IMR-90 (cell line): ENCODE results near the gene TAF1B. TPM values are rescaled to one million over a fixed set of nuclear protein-coding genes. Genes with fewer than 3 reads are reported as not detected.

ENCODE experiments used
- ATAC-seq: fragments of 200-7000 bp; cut with Tn5 transposase; 2 replicates; pipeline ENCODE4 v1.9.1; 2020; ENCODE audit warnings: low read depth, mild to moderate bottlenecking, moderate library complexity
- BruUV-seq: library from RNA; stranded (reverse); fragments of 400-500 nt; replicated peaks from 2 replicates; lab custom pipeline; 2021; lab: Mats Ljungman, UMichigan
- CTCF ChIA-PET: fragments of 300-600 bp; formaldehyde crosslinking; extraction: SDS; loops from one replicate; lab custom pipeline; 2021; ENCODE audit warnings: antibody characterized with exemption; lab: Yijun Ruan, JAX
- POLR2A ChIA-PET: fragments of 300-600 bp; sonication (Branson Sonifier 250); formaldehyde crosslinking; loops from one replicate; lab custom pipeline; 2022; ENCODE audit warnings: antibody characterized with exemption; ENCODE audit not compliant: unreplicated experiment; lab: Charles Lee
- DNase-seq: peaks from one replicate; pipeline ENCODE4 v3.0.0; 2013
- H2AFZ ChIP-seq: replicated peaks from 2 replicates; pipeline ENCODE3; 2013; ENCODE audit warnings: low read length, mild to moderate bottlenecking; ENCODE audit not compliant: poor library complexity
- H2AK5ac ChIP-seq: 2 replicates; pipeline ENCODE4 v1.6.1; 2013; ENCODE audit warnings: low read depth, low read length, inconsistent platforms
- H2AK9ac ChIP-seq: replicated peaks from 2 replicates; pipeline ENCODE3; 2013; ENCODE audit warnings: mild to moderate bottlenecking, low read depth, low read length, moderate library complexity; ENCODE audit not compliant: poor library complexity
- H2BK120ac ChIP-seq: 2 replicates; pipeline ENCODE4 v1.6.1; 2013; ENCODE audit warnings: low read depth, low read length, inconsistent platforms
- H2BK15ac ChIP-seq: 3 replicates; pipeline ENCODE4 v1.6.1; 2013; ENCODE audit warnings: low read depth, low read length, inconsistent platforms
- H2BK20ac ChIP-seq: 2 replicates; pipeline ENCODE4 v1.6.1; 2013; ENCODE audit warnings: low read depth, mild to moderate bottlenecking, inconsistent platforms, low read length, moderate library complexity
- H2BK5ac ChIP-seq: 2 replicates; pipeline ENCODE4 v1.6.1; 2013; ENCODE audit warnings: mild to moderate bottlenecking, low read depth, low read length, inconsistent platforms; ENCODE audit not compliant: poor library complexity, severe bottlenecking
- H3K14ac ChIP-seq: replicated peaks from 2 replicates; pipeline ENCODE4 v1.6.1; 2013; ENCODE audit warnings: low read depth, low read length, inconsistent platforms
- H3K18ac ChIP-seq: 2 replicates; pipeline ENCODE4 v1.6.1; 2013; ENCODE audit warnings: low read depth, low read length, control low read depth
- H3K23ac ChIP-seq: 2 replicates; pipeline ENCODE4 v1.6.1; 2013; ENCODE audit warnings: low read depth, low read length, inconsistent platforms
- H3K27ac ChIP-seq: 2 replicates; pipeline ENCODE4 v1.5.1; 2013; ENCODE audit warnings: mild to moderate bottlenecking, control low read depth, low read length; ENCODE audit not compliant: insufficient read depth
- H3K27me3 ChIP-seq: 2 replicates; pipeline ENCODE4 v1.6.1; 2013; ENCODE audit warnings: low read length; ENCODE audit not compliant: control insufficient read depth, insufficient read depth
- H3K36me3 ChIP-seq: 2 replicates; pipeline ENCODE4 v1.6.1; 2013; ENCODE audit warnings: low read length, mixed read lengths; ENCODE audit not compliant: control insufficient read depth, insufficient read depth
- H3K4ac ChIP-seq: 2 replicates; pipeline ENCODE4 v1.6.1; 2013; ENCODE audit warnings: low read depth, low read length, inconsistent platforms
- H3K4me1 ChIP-seq: 2 replicates; pipeline ENCODE4 v1.6.1; 2013; ENCODE audit warnings: low read length, mixed read lengths; ENCODE audit not compliant: control insufficient read depth, insufficient read depth
- H3K4me2 ChIP-seq: 2 replicates; pipeline ENCODE4 v1.6.1; 2013; ENCODE audit warnings: low read depth, mild to moderate bottlenecking, control low read depth, low read length, moderate library complexity
- H3K4me3 ChIP-seq: 2 replicates; pipeline ENCODE4 v1.5.1; 2013; ENCODE audit warnings: low read depth, mild to moderate bottlenecking, control low read depth, low read length, moderate library complexity; ENCODE audit not compliant: insufficient read depth
- H3K56ac ChIP-seq: 2 replicates; pipeline ENCODE4 v1.6.1; 2013; ENCODE audit warnings: low read length, inconsistent platforms; ENCODE audit not compliant: insufficient read depth; ENCODE audit errors: extremely low read depth
- H3K79me1 ChIP-seq, 2 experiments: 2 replicates each; pipeline ENCODE4 v1.6.1; 2013; ENCODE audit warnings: low read length in 2 of 2, inconsistent platforms in 1 of 2, low read depth in 1 of 2
- H3K9ac ChIP-seq: 2 replicates; pipeline ENCODE4 v1.6.1; 2013; ENCODE audit warnings: low read depth, low read length, control low read depth
- H3K9me1 ChIP-seq: 2 replicates; pipeline ENCODE4 v1.6.1; 2013; ENCODE audit warnings: low read length, inconsistent platforms; ENCODE audit not compliant: insufficient read depth
- H3K9me3 ChIP-seq: 2 replicates; pipeline ENCODE4 v1.6.1; 2013; ENCODE audit warnings: low read length; ENCODE audit not compliant: control insufficient read depth, insufficient read depth
- H4K20me1 ChIP-seq: 2 replicates; pipeline ENCODE4 v1.6.1; 2013; ENCODE audit warnings: low read length, inconsistent platforms; ENCODE audit not compliant: insufficient read depth
- H4K5ac ChIP-seq: 2 replicates; pipeline ENCODE4 v1.6.1; 2013; ENCODE audit warnings: mild to moderate bottlenecking, low read depth, low read length, control low read depth
- H4K8ac ChIP-seq, 2 experiments: 2 replicates each; pipeline ENCODE4 v1.6.1; 2013; ENCODE audit warnings: low read depth in 2 of 2, low read length in 2 of 2, control low read depth in 1 of 2, inconsistent platforms in 1 of 2
- H4K91ac ChIP-seq: 2 replicates; pipeline ENCODE4 v1.6.1; 2013; ENCODE audit warnings: low read depth, low read length, inconsistent platforms; ENCODE audit not compliant: insufficient read depth
- CEBPB ChIP-seq: IDR thresholded peaks from 2 replicates; pipeline ENCODE4 v1.6.1; 2012; ENCODE audit warnings: low read depth, low read length, improper control_type of control experiment
- CTCF ChIP-seq: conservative IDR thresholded peaks from 2 replicates; pipeline ENCODE4 v1.5.1; 2012; ENCODE audit warnings: mild to moderate bottlenecking, low read depth, low read length, improper control_type of control experiment
- MAFK ChIP-seq: IDR thresholded peaks from 2 replicates; pipeline ENCODE4 v1.6.1; 2012; ENCODE audit warnings: low read depth, low read length, improper control_type of control experiment
- POLR2A ChIP-seq: IDR thresholded peaks from 2 replicates; pipeline ENCODE4 v1.6.1; 2012; ENCODE audit warnings: mild to moderate bottlenecking, low read depth, low read length
- RCOR1 ChIP-seq: IDR thresholded peaks from 2 replicates; pipeline ENCODE4 v1.6.1; 2012; ENCODE audit warnings: mild to moderate bottlenecking, low read length, improper control_type of control experiment; ENCODE audit not compliant: insufficient replicate concordance
- RFX5 ChIP-seq: IDR thresholded peaks from 2 replicates; pipeline ENCODE4 v1.8.0; 2012; ENCODE audit warnings: low read depth, mild to moderate bottlenecking, low read length, moderate library complexity
- SMC3 ChIP-seq: fragments of 150-350 bp; IDR thresholded peaks from 2 replicates; pipeline ENCODE4 v1.6.1; 2016; ENCODE audit warnings: low read depth, mild to moderate bottlenecking, antibody characterized with exemption, low read length, moderate library complexity
- WGBS, 2 experiments: methylation state at CpG; one replicate each; pipeline versions ENCODE4 v1.1.5 to v1.1.7; 2013; ENCODE audit warnings: missing lambda C conversion rate in 2 of 2; ENCODE audit not compliant: insufficient read length in 1 of 2; ENCODE audit errors: extremely low coverage in 2 of 2; 5-methylcytosine and 5-hydroxymethylcytosine counted together
- dilution Hi-C: fragments of 300-500 bp; cut with HindIII; formaldehyde crosslinking; loops from one replicate; pipeline ENCODE4 v1.14.3; 2018; ENCODE audit warnings: low sequenced_read_pairs; ENCODE audit not compliant: unreplicated experiment
- in situ Hi-C: fragments of 300-500 bp; cut with MboI; formaldehyde crosslinking; loops from 3 replicates; pipeline ENCODE4 v1.14.3; 2019; ENCODE audit warnings: low sequenced_read_pairs, inconsistent platforms, mixed read lengths
- intact Hi-C: fragments of 100-400 bp; cut with micrococcal nuclease; formaldehyde crosslinking; loops from 2 replicates; pipeline ENCODE4 v1.10.0; 2022
- polyA plus RNA-seq, 3 experiments: library from polyadenylated mRNA; depleted of rRNA; stranded (reverse); fragments of >200 nt; gene quantifications; 2 replicates each; pipeline ENCODE4 v1.2.3, GENCODE V29; 2012; ENCODE audit warnings: low replicate concordance in 1 of 3
- total RNA-seq: library from RNA; depleted of rRNA; stranded (reverse); fragments of >200 nt; gene quantifications from 2 replicates; pipeline ENCODE4 v1.2.3, GENCODE V29; 2012

TAF1B gene
- total and polyA plus RNA-seq, 2 of the 4 experiments (the other 2 are of a cell fraction): 8.4 to 19.9 TPM

DNA sequence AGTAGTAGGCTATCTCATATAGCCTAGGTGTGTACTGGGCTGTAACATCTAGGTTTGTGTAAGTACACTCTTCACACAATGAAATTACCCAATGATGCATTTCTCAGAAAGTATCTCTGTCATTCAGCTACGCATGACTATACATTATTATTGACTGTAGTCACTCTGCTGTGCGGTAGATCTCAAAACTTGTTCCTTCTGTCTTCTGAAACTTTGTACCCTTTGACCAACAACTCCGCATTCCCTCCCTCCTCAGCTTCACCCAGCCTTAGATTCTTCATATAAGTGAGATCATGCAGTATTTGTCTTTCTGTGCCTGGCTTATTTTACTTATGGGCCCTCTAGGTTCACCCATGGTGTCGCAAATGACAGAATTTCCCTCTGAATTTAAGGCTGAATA lies 49.0 kb downstream of the TAF1B start:
- Histone ChIP-seq H2AFZ (no peak overlapping the region), H2BK5ac (no peak overlapping the region), H2AK9ac (no peak overlapping the region), H4K5ac (no peak overlapping the region), H3K9ac (no peak overlapping the region), H3K9me3 (0 out of 2 replicates have a peak, but pooled peaks cover 1% of the 10 kb centered on the region), H3K9me1 (no peaks in the 10 kb centered on the region), H3K18ac (no peak overlapping the region), H3K56ac (no peak overlapping the region), H3K27ac (no peak overlapping the region), H3K79me1 (peaks cover 15 to 27% of the 10 kb centered on the region in 2 experiments; a peak in 3 of 4 replicates), H3K4me2 (no peak overlapping the region), H3K23ac (no peak overlapping the region), H3K4me3 (no peak overlapping the region), H4K91ac (no peak overlapping the region), H3K36me3 (no peaks in the 10 kb centered on the region; the same call in 1 of the 2 replicates), H2BK20ac (no peak overlapping the region), H2BK120ac (no peak overlapping the region), H4K20me1 (no peaks in the 10 kb centered on the region), H3K27me3 (no peaks in the 10 kb centered on the region), H2AK5ac (no peak overlapping the region), H3K4ac (no peak overlapping the region), H2BK15ac (no peak overlapping the region), H3K14ac (no peak overlapping the region), H3K4me1 (peaks cover 5% of the 10 kb centered on the region), H4K8ac (no peak overlapping the region)
- DNase-seq (no peak), ATAC-seq (no peak)
- CTCF ChIA-PET: no interaction called here
- 100% methylated on average over 1 of the region's 4 CpGs; no CpG with 5 or more reads in 1 of the 2 experiments for WGBS, 2 experiments
- intact Hi-C loops (no loop called here), dilution Hi-C loops (no loop called here), in situ Hi-C loops (no loop called here)
- POLR2A ChIA-PET: no interaction called here
- BruUV-seq: no TSS peak
- no peak for TF ChIP-seq RFX5
- TF ChIP-seq SMC3: no peak
- no peak for TF ChIP-seq POLR2A
- TF ChIP-seq CEBPB: no peak
- TF ChIP-seq MAFK: no peak
- TF ChIP-seq RCOR1: no peak
- TF ChIP-seq CTCF: no peak
